HG02840 (cell line): Measurements from ENCODE around the gene PTHLH.

Experiments
- ATAC-seq: cut with Tn5 transposase; IDR thresholded peaks from one replicate; pipeline ENCODE4 v1.9.1; 2021; ENCODE audit warnings: mild to moderate bottlenecking, moderate library complexity, moderate number of reproducible peaks; ENCODE audit not compliant: unreplicated experiment, low FRiP score

Gene PTHLH

DNA sequence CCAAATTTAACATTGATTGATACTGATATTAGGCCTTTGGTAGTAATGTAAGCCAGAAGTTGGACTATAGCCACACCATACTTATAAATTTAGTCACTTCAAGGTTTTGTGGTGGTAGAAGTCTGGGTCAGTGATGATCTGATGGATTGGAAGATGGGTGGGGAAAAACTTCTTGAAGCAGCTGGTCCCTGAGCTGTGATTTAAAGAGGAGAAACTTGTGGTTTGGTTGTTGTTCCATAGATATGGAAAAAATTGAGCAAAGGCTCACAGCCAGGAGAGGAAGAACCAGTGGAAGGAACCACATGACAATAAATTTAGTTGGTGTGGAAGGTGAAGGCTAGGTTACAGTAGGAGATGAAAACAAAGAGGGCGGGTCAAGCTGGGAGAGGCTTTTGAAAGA lies 26.1 kb downstream of the PTHLH start:
- no peak for ATAC-seq

DNA sequence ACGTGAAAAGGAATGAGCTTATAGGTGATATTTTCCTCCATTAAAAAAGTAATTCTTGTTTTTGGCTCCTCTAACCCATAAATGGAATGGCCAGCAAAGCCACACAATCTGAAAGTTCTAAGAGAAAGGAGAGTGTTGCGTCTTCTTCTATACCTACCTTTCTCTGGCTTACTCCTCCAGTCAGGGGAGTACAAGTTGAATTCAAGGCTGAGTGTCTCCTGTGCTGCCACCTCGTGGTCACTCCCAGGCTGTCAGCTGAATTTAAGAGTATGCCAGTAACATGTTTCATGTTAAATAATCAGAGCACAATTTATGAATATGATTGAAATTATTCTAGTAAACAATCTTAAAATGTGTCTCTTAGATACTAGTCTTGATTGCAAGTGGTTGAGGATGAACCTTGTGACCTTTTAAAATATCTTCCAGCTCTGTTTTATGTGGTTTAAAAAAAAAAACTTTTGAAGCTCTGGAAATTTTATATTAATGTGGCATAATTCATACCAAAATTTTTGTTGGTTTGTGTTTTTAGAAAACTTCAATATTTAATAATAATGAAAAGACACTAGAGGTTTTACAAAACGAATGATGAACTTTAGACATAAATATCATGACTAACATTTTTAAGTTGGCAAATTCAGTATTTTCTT lies 31.7 kb downstream of the PTHLH start:
- ATAC-seq: no peak

DNA sequence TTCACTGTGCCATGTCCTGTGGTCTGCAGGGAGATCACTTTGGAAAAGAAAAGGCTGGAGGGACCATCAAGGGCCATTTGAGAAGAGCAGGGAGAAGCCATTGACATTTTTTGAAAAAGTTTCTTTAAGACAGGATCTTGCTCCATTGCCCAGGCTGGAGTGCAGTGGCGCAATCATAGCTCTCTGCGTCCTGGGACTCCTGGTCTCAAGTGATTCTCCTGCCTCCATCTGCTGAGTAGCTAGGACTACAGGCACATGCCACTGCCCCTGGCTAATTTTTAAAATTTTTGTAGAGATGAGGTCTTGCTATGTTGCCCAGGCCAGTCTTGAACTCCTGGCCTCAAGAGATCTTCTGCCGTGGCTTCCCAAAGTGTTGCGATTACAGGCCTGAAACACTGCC lies 32.3 kb downstream of the PTHLH start:
- ATAC-seq: no peak

DNA sequence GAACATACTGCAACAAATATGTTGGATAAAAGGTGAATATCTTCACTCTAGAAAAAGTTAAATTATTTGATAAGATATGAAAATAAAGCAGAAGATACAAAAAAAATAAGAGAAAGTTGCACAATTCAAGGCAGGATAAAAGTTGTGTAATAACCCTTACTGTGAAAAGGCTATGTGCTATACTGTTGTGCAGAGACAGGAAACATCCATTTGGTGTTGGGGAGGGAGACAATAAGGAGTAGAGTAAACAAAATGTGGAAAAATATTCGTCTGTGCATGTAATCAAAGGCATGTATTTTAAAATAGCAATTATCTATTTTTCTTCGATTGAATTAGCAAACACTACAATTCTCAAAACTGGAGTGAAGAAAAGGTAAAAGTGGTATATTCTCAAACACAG lies 34.8 kb downstream of the PTHLH start:
- ATAC-seq: no peak

DNA sequence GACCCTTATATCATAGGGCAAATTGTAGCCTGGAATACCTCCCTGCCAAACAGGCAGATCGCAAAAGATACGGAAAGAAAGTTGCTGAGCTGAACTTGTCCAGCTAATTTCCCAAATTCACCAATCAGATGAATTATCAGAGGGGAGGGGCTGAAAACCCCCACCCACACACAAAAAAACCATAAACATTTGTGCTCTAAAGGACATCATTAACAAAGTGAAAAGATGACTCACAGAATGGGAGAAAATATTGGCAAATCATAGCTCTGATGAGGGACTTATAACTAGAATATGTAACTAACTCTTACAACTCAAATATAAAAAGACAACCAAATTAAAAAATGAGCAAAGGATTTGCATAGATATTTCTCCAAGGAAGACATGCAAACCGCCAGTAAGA lies 36.3 kb downstream of the PTHLH start:
- ATAC-seq: no peak

- no peak for ATAC-seq
Observed at GRCh38 chr12:27934276-27934675, 38.3 kb downstream of the PTHLH start.

DNA sequence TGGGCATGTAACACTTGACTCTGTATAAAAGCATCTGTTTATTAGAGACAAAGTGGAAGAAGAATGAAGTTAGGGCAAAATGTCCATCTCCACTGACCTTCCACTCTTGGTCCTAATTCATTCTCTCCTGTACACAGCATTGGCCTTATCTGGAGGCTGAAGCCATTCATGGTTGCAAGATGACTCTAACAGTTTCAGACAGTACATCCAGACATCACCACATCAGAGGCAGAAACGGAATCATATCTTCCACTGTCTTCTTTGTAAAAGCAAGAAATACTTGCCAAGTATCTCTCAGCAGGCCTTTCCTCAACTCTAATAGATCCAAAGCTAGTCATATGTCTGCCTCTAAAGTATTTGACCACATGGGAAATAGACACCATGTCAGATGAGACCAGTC lies 41.1 kb downstream of the PTHLH start:
- ATAC-seq: no peak

- no peak for ATAC-seq
Observed at GRCh38 chr12:27927347-27927746, 45.2 kb downstream of the PTHLH start.

DNA sequence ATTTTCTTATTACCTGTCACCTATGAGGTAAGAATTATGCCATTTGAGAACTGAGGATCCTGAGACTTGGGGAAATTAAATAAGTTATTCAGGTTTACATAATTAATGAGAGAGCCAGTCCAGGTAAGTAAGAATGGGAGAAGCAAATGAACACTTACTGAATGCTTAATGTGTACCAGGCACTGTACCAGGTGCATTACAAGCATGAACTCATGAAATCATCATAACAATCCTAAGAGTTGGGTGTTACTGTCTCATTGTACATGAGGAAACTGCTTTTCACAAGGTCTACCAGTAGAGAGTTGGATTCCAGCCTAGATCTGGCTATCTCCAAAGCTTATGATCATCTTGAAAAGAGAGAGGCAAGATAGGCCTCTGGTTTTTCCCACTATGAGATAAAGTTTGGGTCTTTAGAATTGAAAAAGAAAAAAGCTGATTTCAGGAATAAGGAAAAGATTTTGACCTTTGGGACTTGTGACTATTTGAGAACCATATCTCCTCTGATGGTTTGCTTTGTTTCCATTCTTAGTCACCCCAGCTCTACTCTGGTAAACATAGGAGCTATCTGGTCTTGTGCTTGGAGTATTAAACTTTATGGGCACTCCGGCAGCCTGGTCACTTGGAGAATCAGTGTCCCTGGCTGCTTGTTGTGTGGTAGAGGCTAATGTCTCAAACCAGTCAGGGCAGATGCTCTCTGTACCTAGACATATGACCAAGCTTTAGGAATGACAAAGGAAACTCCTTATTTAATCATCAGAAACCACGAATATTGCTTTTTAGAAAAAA lies 48.0 kb downstream of the PTHLH start:
- no peak for ATAC-seq

DNA sequence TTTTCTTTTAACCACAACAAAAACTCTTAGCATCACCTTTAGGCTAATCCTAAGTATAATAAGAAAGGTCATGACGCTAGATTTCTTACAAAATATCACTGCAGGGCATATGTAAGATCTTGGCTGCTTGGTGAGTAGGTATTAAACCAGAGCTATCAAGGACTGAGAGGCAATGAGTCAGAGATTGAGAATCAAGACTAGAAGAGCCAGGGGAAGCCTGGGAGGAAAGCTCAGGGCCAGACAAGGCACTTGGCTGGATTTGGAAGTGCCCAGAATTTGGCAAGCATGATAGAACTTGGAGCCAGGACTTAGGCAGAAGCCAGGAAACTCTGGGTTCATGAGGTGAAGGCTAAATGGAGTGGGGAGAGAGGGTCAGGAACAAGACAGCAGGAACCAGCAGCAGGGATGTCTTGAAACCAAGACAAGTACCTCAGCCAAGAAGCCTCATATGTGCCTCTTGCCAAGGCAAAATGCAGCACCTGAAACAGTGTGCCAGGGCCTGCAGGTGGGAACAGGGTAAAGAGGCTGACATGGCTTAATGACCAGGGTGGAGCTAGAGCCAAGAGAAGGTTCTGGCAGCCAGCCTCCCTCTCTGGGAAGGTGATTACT lies 49.9 kb downstream of the PTHLH start:
- no peak for ATAC-seq

DNA sequence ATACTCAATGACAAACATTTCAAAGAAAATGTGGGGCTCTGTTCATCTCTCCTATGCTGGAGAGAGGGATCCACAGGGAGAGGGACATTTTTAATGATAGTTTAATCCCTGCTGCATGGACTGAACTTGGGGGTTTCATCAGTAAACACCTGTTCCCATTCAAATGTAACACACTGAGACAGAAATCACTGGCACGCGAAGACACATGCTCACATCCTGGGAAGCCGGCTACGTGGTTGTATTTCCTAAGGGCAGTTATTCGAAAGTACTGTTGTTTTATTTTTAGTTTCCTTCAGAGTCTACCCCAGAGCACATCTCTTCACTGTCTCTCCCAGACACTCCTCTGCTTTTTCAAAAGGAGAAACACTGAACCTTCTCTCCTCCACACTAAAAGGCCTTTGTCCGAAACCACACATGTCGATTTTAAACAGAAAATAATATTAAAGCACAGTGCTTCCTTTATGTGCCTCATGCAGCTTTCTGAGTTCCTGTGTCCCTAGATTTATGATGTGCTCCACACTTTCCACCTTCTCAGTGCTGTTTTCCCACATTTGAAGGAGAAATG lies 52.8 kb downstream of the PTHLH start:
- ATAC-seq: no peak

GRCh38 chr12:27915536-27915935 lies 57.0 kb downstream of the PTHLH start:
- ATAC-seq: no peak

DNA sequence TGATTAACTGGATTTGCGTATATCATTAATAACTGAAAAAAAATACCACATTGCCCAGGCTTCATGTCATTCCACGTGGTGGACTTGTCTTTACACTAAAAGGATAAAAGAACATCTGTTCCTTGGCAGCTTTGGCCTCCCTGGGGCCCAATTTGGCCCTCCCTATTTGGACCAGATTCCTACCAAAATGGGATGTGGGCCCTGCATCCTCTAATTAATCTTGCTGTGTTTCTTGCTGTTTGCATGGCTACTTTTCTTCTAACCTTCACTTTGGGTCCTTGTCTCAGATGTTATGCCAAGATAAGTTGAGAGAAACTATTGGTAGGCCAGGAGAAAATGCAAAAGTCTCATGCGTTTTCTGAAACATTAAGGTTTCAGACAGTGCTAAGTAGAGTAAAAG lies 57.5 kb downstream of the PTHLH start:
- ATAC-seq: no peak

DNA sequence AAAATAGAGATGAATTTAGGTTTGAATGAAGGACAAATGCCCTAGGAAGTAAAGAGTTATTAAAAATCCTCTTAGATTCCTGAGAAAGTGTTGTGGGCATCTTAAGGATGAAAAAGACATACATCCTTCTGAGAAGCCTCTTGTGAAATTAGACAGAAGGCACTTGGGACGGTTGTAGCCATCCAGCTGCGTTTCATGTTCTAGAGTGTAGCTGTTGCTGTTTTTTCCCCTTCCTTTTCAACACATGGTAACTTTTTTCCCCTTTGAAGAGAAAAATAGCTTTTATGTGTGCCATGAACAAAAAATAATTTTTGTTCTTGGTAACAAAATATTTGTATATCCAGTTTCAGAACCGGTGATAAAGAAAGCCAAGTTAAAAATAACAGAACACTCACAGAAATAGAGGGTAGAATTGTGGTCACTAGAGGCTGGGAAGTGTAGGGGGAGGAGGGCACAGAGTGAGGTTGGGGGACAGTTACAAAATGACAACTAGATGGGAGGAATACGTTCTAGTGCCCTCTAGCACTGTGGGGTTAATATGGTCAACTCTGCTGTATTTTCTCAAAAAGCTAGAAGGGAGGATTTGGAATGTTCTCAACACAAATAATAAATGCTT lies 58.4 kb downstream of the PTHLH start:
- no peak for ATAC-seq

- ATAC-seq: no peak
Observed at GRCh38 chr12:27911397-27911796, 61.1 kb downstream of the PTHLH start.
